Right kidney (tissue), 1 donor: Measurements from ENCODE around the gene RPS19BP1.
A peak's percentile ranks its signal among the peaks of the same experiment; 100 is the strongest.

Experiments
- DNase-seq: peaks from one replicate; pipeline ENCODE4 v3.0.0-alpha.2; 2016

RPS19BP1 gene

GRCh38 chr22:39490966-39491680 lies 41.4 kb downstream of the RPS19BP1 start:
- DNase-seq, result no peak

- peak; percentile 38 for DNase-seq
Measured at GRCh38 chr22:39490135-39490798, 42.3 kb downstream of the RPS19BP1 start.

DNA sequence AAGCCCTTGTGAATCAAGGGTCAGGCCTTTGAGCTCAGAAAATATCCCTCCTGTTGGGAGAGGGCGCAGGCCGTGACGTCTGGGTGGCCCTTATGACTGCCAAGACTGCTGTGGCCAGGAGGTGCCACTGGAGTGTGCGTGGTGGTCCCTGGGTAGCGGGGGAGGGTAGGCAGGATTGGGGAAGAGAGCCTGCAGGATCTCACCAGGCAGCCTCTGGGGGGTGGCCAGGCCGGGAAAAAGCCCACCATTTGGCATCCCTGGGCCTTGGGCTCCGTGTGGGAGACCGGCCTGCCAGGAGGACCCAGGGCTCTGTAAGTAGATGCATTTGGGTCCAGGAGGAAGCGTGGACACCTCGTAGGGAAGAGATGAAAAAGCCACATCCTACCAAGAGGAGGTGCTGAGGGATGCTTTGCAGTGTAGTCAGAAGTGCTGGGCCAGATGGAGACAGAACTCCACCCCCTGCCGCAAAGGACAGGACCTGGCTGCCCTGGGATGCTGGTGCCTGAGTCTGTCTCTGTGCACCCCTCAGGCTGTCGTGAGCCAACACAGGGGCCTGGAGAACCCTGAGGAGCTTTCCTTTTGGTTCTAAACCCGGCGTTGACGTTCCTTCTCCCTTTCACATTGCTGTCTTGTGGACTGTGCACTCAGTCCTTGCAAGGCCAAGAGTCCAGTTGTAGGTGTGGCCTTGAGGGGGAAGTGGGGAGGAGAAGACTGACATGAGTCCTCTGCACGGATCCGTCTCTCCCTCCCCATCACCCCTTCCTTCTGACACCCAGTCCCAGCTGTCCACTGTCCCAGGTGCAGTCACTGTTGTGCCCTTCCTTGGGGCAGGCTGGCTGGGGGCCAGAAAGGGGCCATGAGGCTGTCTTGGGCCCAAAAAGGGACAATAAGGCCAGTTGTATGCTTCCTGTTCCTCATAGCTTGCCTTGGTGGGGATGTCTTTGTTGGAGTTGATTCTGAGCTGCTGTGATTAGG lies 43.2 kb downstream of the RPS19BP1 start:
- no peak for DNase-seq

- DNase-seq, result no peak
Measured at GRCh38 chr22:39488563-39489083, 43.9 kb downstream of the RPS19BP1 start.

DNA sequence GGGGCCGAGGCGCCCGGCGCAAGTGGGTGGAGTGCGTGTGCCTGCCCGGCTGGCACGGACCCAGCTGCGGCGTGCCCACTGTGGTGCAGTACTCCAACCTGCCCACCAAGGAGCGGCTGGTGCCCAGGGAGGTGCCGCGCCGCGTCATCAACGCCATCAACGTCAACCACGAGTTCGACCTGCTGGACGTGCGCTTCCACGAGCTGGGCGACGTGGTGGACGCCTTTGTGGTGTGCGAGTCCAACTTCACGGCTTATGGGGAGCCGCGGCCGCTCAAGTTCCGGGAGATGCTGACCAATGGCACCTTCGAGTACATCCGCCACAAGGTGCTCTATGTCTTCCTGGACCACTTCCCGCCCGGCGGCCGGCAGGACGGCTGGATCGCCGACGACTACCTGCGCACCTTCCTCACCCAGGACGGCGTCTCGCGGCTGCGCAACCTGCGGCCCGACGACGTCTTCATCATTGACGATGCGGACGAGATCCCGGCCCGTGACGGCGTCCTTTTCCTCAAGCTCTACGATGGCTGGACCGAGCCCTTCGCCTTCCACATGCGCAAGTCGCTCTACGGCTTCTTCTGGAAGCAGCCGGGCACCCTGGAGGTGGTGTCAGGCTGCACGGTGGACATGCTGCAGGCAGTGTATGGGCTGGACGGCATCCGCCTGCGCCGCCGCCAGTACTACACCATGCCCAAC lies 44.6 kb downstream of the RPS19BP1 start:
- no peak for DNase-seq

GRCh38 chr22:39486951-39487825 lies 45.4 kb downstream of the RPS19BP1 start:
- no peak for DNase-seq

DNA sequence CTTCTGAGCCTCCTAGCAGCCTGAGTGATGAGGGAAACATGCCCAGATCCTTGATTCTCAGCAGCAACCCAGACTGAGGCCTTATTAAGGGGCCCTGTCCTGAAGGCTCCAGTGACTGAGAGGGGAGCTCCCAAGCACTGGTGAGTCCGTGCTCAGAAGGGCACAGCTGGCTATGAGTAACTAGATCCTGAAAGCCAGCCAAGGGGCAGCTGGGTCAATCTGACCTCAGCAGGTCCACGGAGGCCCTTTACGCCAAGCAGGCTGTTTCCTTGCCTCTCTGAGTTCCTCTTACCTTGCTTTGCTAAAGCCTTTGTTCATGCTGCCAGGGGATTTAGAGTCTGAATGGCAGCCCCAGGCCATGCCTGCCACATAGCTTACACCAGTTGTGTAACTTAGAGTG lies 49.8 kb downstream of the RPS19BP1 start:
- no peak for DNase-seq

GRCh38 chr22:39481595-39481994 lies 51.0 kb downstream of the RPS19BP1 start:
- DNase-seq, result no peak

DNA sequence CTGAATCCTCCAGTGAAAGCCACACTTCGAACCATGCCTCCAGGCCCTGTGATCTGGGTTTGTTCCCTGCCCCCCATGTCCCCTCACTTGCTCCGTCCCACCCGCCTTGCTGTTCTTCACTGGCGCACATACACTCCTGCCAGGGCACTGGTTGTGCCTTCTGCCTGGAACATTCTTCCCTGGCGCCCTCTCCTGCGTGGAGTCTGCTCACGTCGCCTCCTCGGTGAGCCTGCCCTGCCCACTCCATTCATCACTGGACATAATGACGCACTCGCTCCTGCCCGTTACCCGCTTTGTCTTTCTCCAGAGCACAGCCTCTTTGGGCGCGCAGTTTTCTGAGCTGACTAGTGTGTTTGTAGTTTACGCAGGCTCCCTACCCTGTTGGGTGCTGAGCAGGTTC lies 51.5 kb downstream of the RPS19BP1 start:
- no peak for DNase-seq

GRCh38 chr22:39480557-39480956 lies 52.0 kb downstream of the RPS19BP1 start:
- no peak for DNase-seq

- no peak for DNase-seq
Measured at GRCh38 chr22:39479254-39479653, 53.3 kb downstream of the RPS19BP1 start.
